Liver (tissue), 3 donors: Measurements from ENCODE around the gene PEAK1.

Experiments
- GABPA ChIP-seq, 2 donors: IDR thresholded peaks in 1 of 2; conservative IDR thresholded peaks in 1 of 2; 2 replicates each; pipeline ENCODE4 v1.6.1; 2016; ENCODE audit warnings: antibody characterized with exemption in 2 of 2, mild to moderate bottlenecking in 1 of 2, moderate library complexity in 1 of 2
- RAD21 ChIP-seq, 2 donors: IDR thresholded peaks; 2 replicates each; pipeline ENCODE4 v1.6.1; 2016; ENCODE audit warnings: antibody characterized with exemption in 2 of 2, mild to moderate bottlenecking in 2 of 2
- YY1 ChIP-seq: IDR thresholded peaks from 2 replicates; pipeline ENCODE4 v1.6.1; 2016; ENCODE audit warnings: antibody characterized with exemption, mild to moderate bottlenecking
- TF ChIP-seq, protein P1 (sequence below): fragments of 150-350 bp; IDR thresholded peaks from 2 replicates; pipeline ENCODE4 v1.5.1; 2017; ENCODE audit warnings: improper control_type of control experiment, low read depth, low read length; ENCODE audit not compliant: missing input control
- TF ChIP-seq, protein P2 (sequence below): IDR thresholded peaks from 2 replicates; pipeline ENCODE4 v1.6.1; 2016; ENCODE audit warnings: antibody characterized with exemption, mild to moderate bottlenecking
- donor health status: healthy.
- donor health status: healthy.

DNA sequence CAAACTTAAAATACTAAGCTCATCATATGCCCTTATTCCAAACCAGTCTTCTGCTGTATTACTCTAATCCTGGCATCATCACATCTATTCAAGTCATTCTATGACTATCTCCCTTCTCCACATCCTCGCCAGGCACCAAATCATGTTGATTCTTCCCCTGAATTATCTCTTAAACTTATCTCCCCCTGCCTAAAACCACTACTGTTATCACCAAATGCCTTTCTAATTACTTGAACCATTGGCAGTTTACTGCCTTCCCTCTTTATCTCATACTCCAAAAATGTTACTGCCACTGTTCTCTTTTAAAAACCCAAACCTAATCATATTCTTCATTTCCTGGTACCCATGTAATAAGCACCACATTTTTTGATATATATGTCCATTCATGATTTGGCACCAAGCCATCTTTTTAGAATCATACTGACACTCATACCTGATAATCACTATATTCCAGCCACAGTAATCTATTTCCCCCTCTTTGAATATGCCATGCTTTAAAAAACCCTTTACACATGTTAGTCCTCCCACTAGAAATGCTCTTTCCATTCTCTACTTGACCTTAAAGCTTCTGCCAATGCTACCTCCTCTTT, 126.8 kb downstream of the PEAK1 start:
- TF ChIP-seq, protein P1, sequence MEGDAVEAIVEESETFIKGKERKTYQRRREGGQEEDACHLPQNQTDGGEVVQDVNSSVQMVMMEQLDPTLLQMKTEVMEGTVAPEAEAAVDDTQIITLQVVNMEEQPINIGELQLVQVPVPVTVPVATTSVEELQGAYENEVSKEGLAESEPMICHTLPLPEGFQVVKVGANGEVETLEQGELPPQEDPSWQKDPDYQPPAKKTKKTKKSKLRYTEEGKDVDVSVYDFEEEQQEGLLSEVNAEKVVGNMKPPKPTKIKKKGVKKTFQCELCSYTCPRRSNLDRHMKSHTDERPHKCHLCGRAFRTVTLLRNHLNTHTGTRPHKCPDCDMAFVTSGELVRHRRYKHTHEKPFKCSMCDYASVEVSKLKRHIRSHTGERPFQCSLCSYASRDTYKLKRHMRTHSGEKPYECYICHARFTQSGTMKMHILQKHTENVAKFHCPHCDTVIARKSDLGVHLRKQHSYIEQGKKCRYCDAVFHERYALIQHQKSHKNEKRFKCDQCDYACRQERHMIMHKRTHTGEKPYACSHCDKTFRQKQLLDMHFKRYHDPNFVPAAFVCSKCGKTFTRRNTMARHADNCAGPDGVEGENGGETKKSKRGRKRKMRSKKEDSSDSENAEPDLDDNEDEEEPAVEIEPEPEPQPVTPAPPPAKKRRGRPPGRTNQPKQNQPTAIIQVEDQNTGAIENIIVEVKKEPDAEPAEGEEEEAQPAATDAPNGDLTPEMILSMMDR, result no peak
- TF ChIP-seq RAD21 (IDR thresholded peaks at IDR 0.05) (no peak), GABPA (IDR thresholded peaks at IDR 0.05 in 1 of 2, conservative IDR thresholded peaks at IDR 0.05 in 1 of 2) (no peak), YY1 (no peak)
- TF ChIP-seq, protein P2, sequence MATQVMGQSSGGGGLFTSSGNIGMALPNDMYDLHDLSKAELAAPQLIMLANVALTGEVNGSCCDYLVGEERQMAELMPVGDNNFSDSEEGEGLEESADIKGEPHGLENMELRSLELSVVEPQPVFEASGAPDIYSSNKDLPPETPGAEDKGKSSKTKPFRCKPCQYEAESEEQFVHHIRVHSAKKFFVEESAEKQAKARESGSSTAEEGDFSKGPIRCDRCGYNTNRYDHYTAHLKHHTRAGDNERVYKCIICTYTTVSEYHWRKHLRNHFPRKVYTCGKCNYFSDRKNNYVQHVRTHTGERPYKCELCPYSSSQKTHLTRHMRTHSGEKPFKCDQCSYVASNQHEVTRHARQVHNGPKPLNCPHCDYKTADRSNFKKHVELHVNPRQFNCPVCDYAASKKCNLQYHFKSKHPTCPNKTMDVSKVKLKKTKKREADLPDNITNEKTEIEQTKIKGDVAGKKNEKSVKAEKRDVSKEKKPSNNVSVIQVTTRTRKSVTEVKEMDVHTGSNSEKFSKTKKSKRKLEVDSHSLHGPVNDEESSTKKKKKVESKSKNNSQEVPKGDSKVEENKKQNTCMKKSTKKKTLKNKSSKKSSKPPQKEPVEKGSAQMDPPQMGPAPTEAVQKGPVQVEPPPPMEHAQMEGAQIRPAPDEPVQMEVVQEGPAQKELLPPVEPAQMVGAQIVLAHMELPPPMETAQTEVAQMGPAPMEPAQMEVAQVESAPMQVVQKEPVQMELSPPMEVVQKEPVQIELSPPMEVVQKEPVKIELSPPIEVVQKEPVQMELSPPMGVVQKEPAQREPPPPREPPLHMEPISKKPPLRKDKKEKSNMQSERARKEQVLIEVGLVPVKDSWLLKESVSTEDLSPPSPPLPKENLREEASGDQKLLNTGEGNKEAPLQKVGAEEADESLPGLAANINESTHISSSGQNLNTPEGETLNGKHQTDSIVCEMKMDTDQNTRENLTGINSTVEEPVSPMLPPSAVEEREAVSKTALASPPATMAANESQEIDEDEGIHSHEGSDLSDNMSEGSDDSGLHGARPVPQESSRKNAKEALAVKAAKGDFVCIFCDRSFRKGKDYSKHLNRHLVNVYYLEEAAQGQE, result no peak
